IMR-90 (cell line): ENCODE results near the gene TECTB. TPM values are rescaled to one million over a fixed set of nuclear protein-coding genes. Genes with fewer than 3 reads are reported as not detected.

Experiments used
- ATAC-seq: fragments of 200-7000 bp; cut with Tn5 transposase; 2 replicates; pipeline ENCODE4 v1.9.1; 2020; ENCODE audit warnings: low read depth, mild to moderate bottlenecking, moderate library complexity
- BruUV-seq: library from RNA; stranded (reverse); fragments of 400-500 nt; replicated peaks from 2 replicates; lab custom pipeline; 2021; lab: Mats Ljungman, UMichigan
- CTCF ChIA-PET: fragments of 300-600 bp; formaldehyde crosslinking; extraction: SDS; loops from one replicate; lab custom pipeline; 2021; ENCODE audit warnings: antibody characterized with exemption; lab: Yijun Ruan, JAX
- POLR2A ChIA-PET: fragments of 300-600 bp; sonication (Branson Sonifier 250); formaldehyde crosslinking; loops from one replicate; lab custom pipeline; 2022; ENCODE audit warnings: antibody characterized with exemption; ENCODE audit not compliant: unreplicated experiment; lab: Charles Lee
- DNase-seq: peaks from one replicate; pipeline ENCODE4 v3.0.0; 2013
- H2AFZ ChIP-seq: replicated peaks from 2 replicates; pipeline ENCODE3; 2013; ENCODE audit warnings: low read length, mild to moderate bottlenecking; ENCODE audit not compliant: poor library complexity
- H2AK5ac ChIP-seq: 2 replicates; pipeline ENCODE4 v1.6.1; 2013; ENCODE audit warnings: low read depth, low read length, inconsistent platforms
- H2AK9ac ChIP-seq: replicated peaks from 2 replicates; pipeline ENCODE3; 2013; ENCODE audit warnings: mild to moderate bottlenecking, low read depth, low read length, moderate library complexity; ENCODE audit not compliant: poor library complexity
- H2BK120ac ChIP-seq: 2 replicates; pipeline ENCODE4 v1.6.1; 2013; ENCODE audit warnings: low read depth, low read length, inconsistent platforms
- H2BK15ac ChIP-seq: 3 replicates; pipeline ENCODE4 v1.6.1; 2013; ENCODE audit warnings: low read depth, low read length, inconsistent platforms
- H2BK20ac ChIP-seq: 2 replicates; pipeline ENCODE4 v1.6.1; 2013; ENCODE audit warnings: low read depth, mild to moderate bottlenecking, inconsistent platforms, low read length, moderate library complexity
- H2BK5ac ChIP-seq: 2 replicates; pipeline ENCODE4 v1.6.1; 2013; ENCODE audit warnings: mild to moderate bottlenecking, low read depth, low read length, inconsistent platforms; ENCODE audit not compliant: poor library complexity, severe bottlenecking
- H3K14ac ChIP-seq: replicated peaks from 2 replicates; pipeline ENCODE4 v1.6.1; 2013; ENCODE audit warnings: low read depth, low read length, inconsistent platforms
- H3K18ac ChIP-seq: 2 replicates; pipeline ENCODE4 v1.6.1; 2013; ENCODE audit warnings: low read depth, low read length, control low read depth
- H3K23ac ChIP-seq: 2 replicates; pipeline ENCODE4 v1.6.1; 2013; ENCODE audit warnings: low read depth, low read length, inconsistent platforms
- H3K27ac ChIP-seq: 2 replicates; pipeline ENCODE4 v1.5.1; 2013; ENCODE audit warnings: mild to moderate bottlenecking, control low read depth, low read length; ENCODE audit not compliant: insufficient read depth
- H3K27me3 ChIP-seq: 2 replicates; pipeline ENCODE4 v1.6.1; 2013; ENCODE audit warnings: low read length; ENCODE audit not compliant: control insufficient read depth, insufficient read depth
- H3K36me3 ChIP-seq: 2 replicates; pipeline ENCODE4 v1.6.1; 2013; ENCODE audit warnings: low read length, mixed read lengths; ENCODE audit not compliant: control insufficient read depth, insufficient read depth
- H3K4ac ChIP-seq: 2 replicates; pipeline ENCODE4 v1.6.1; 2013; ENCODE audit warnings: low read depth, low read length, inconsistent platforms
- H3K4me1 ChIP-seq: 2 replicates; pipeline ENCODE4 v1.6.1; 2013; ENCODE audit warnings: low read length, mixed read lengths; ENCODE audit not compliant: control insufficient read depth, insufficient read depth
- H3K4me2 ChIP-seq: 2 replicates; pipeline ENCODE4 v1.6.1; 2013; ENCODE audit warnings: low read depth, mild to moderate bottlenecking, control low read depth, low read length, moderate library complexity
- H3K4me3 ChIP-seq: 2 replicates; pipeline ENCODE4 v1.5.1; 2013; ENCODE audit warnings: low read depth, mild to moderate bottlenecking, control low read depth, low read length, moderate library complexity; ENCODE audit not compliant: insufficient read depth
- H3K56ac ChIP-seq: 2 replicates; pipeline ENCODE4 v1.6.1; 2013; ENCODE audit warnings: low read length, inconsistent platforms; ENCODE audit not compliant: insufficient read depth; ENCODE audit errors: extremely low read depth
- H3K79me1 ChIP-seq, 2 experiments: 2 replicates each; pipeline ENCODE4 v1.6.1; 2013; ENCODE audit warnings: low read length in 2 of 2, inconsistent platforms in 1 of 2, low read depth in 1 of 2
- H3K9ac ChIP-seq: 2 replicates; pipeline ENCODE4 v1.6.1; 2013; ENCODE audit warnings: low read depth, low read length, control low read depth
- H3K9me1 ChIP-seq: 2 replicates; pipeline ENCODE4 v1.6.1; 2013; ENCODE audit warnings: low read length, inconsistent platforms; ENCODE audit not compliant: insufficient read depth
- H3K9me3 ChIP-seq: 2 replicates; pipeline ENCODE4 v1.6.1; 2013; ENCODE audit warnings: low read length; ENCODE audit not compliant: control insufficient read depth, insufficient read depth
- H4K20me1 ChIP-seq: 2 replicates; pipeline ENCODE4 v1.6.1; 2013; ENCODE audit warnings: low read length, inconsistent platforms; ENCODE audit not compliant: insufficient read depth
- H4K5ac ChIP-seq: 2 replicates; pipeline ENCODE4 v1.6.1; 2013; ENCODE audit warnings: mild to moderate bottlenecking, low read depth, low read length, control low read depth
- H4K8ac ChIP-seq, 2 experiments: 2 replicates each; pipeline ENCODE4 v1.6.1; 2013; ENCODE audit warnings: low read depth in 2 of 2, low read length in 2 of 2, control low read depth in 1 of 2, inconsistent platforms in 1 of 2
- H4K91ac ChIP-seq: 2 replicates; pipeline ENCODE4 v1.6.1; 2013; ENCODE audit warnings: low read depth, low read length, inconsistent platforms; ENCODE audit not compliant: insufficient read depth
- BHLHE40 ChIP-seq: fragments of 150-350 bp; IDR thresholded peaks from 2 replicates; pipeline ENCODE4 v1.6.1; 2016; ENCODE audit warnings: mild to moderate bottlenecking, low read depth, low read length
- CEBPB ChIP-seq: IDR thresholded peaks from 2 replicates; pipeline ENCODE4 v1.6.1; 2012; ENCODE audit warnings: low read depth, low read length, improper control_type of control experiment
- CHD1 ChIP-seq: IDR thresholded peaks from 2 replicates; pipeline ENCODE4 v1.6.1; 2012; ENCODE audit warnings: low read depth, low read length, improper control_type of control experiment
- CTCF ChIP-seq: conservative IDR thresholded peaks from 2 replicates; pipeline ENCODE4 v1.5.1; 2012; ENCODE audit warnings: mild to moderate bottlenecking, low read depth, low read length, improper control_type of control experiment
- ELK1 ChIP-seq: fragments of 150-350 bp; IDR thresholded peaks from 2 replicates; pipeline ENCODE4 v1.6.1; 2016; ENCODE audit warnings: low read depth, mild to moderate bottlenecking, low read length, moderate library complexity, borderline replicate concordance
- FOS ChIP-seq: fragments of 150-350 bp; IDR thresholded peaks from 2 replicates; pipeline ENCODE4 v1.6.1; 2016; ENCODE audit warnings: low read depth, low read length
- MAFK ChIP-seq: IDR thresholded peaks from 2 replicates; pipeline ENCODE4 v1.6.1; 2012; ENCODE audit warnings: low read depth, low read length, improper control_type of control experiment
- MAZ ChIP-seq: IDR thresholded peaks from 2 replicates; pipeline ENCODE4 v1.6.1; 2012; ENCODE audit warnings: low read depth, mild to moderate bottlenecking, low read length, improper control_type of control experiment, moderate library complexity, borderline replicate concordance
- MXI1 ChIP-seq: IDR thresholded peaks from 2 replicates; pipeline ENCODE4 v1.6.1; 2012; ENCODE audit warnings: low read depth, mild to moderate bottlenecking, low read length, moderate library complexity, borderline replicate concordance
- NFE2L2 ChIP-seq: fragments of 150-350 bp; IDR thresholded peaks from 2 replicates; pipeline ENCODE4 v1.6.1; 2016; ENCODE audit warnings: low read depth, mild to moderate bottlenecking, low read length
- POLR2A ChIP-seq: IDR thresholded peaks from 2 replicates; pipeline ENCODE4 v1.6.1; 2012; ENCODE audit warnings: mild to moderate bottlenecking, low read depth, low read length
- RAD21 ChIP-seq: IDR thresholded peaks from 2 replicates; pipeline ENCODE4 v1.6.1; 2012; ENCODE audit warnings: low read length, improper control_type of control experiment
- RCOR1 ChIP-seq: IDR thresholded peaks from 2 replicates; pipeline ENCODE4 v1.6.1; 2012; ENCODE audit warnings: mild to moderate bottlenecking, low read length, improper control_type of control experiment; ENCODE audit not compliant: insufficient replicate concordance
- RFX5 ChIP-seq: IDR thresholded peaks from 2 replicates; pipeline ENCODE4 v1.8.0; 2012; ENCODE audit warnings: low read depth, mild to moderate bottlenecking, low read length, moderate library complexity
- SMC3 ChIP-seq: fragments of 150-350 bp; IDR thresholded peaks from 2 replicates; pipeline ENCODE4 v1.6.1; 2016; ENCODE audit warnings: low read depth, mild to moderate bottlenecking, antibody characterized with exemption, low read length, moderate library complexity
- USF2 ChIP-seq: fragments of 150-350 bp; IDR thresholded peaks from 2 replicates; pipeline ENCODE4 v1.6.1; 2017; ENCODE audit warnings: mild to moderate bottlenecking, antibody characterized with exemption, low read length, low read depth
- WGBS, 2 experiments: methylation state at CpG; one replicate each; pipeline versions ENCODE4 v1.1.5 to v1.1.7; 2013; ENCODE audit warnings: missing lambda C conversion rate in 2 of 2; ENCODE audit not compliant: insufficient read length in 1 of 2; ENCODE audit errors: extremely low coverage in 2 of 2; 5-methylcytosine and 5-hydroxymethylcytosine counted together
- dilution Hi-C: fragments of 300-500 bp; cut with HindIII; formaldehyde crosslinking; loops from one replicate; pipeline ENCODE4 v1.14.3; 2018; ENCODE audit warnings: low sequenced_read_pairs; ENCODE audit not compliant: unreplicated experiment
- in situ Hi-C: fragments of 300-500 bp; cut with MboI; formaldehyde crosslinking; loops from 3 replicates; pipeline ENCODE4 v1.14.3; 2019; ENCODE audit warnings: low sequenced_read_pairs, inconsistent platforms, mixed read lengths
- intact Hi-C: fragments of 100-400 bp; cut with micrococcal nuclease; formaldehyde crosslinking; loops from 2 replicates; pipeline ENCODE4 v1.10.0; 2022
- polyA plus RNA-seq, 3 experiments: library from polyadenylated mRNA; depleted of rRNA; stranded (reverse); fragments of >200 nt; gene quantifications; 2 replicates each; pipeline ENCODE4 v1.2.3, GENCODE V29; 2012; ENCODE audit warnings: low replicate concordance in 1 of 3
- total RNA-seq: library from RNA; depleted of rRNA; stranded (reverse); fragments of >200 nt; gene quantifications from 2 replicates; pipeline ENCODE4 v1.2.3, GENCODE V29; 2012

TECTB gene
- total and polyA plus RNA-seq, 2 of the 4 experiments (the other 2 are of a cell fraction) = not detected

- Histone ChIP-seq H2AK5ac (no peak overlapping the region), H4K5ac (no peak overlapping the region), H2BK15ac (no peak overlapping the region), H3K36me3 (no peaks in the 10 kb centered on the region), H3K79me1 (no peaks in the 10 kb centered on the region), H2AFZ (no peak overlapping the region), H3K9me1 (no peaks in the 10 kb centered on the region), H2BK120ac (no peak overlapping the region), H3K27ac (no peak overlapping the region), H3K4me3 (no peak overlapping the region), H3K27me3 (no peaks in the 10 kb centered on the region), H4K8ac (no peak overlapping the region), H3K56ac (no peak overlapping the region), H3K9me3 (no peaks in the 10 kb centered on the region), H2BK20ac (no peak overlapping the region), H3K4me1 (no peaks in the 10 kb centered on the region), H3K9ac (no peak overlapping the region), H3K14ac (no peak overlapping the region), H3K18ac (no peak overlapping the region), H3K4me2 (no peak overlapping the region), H2AK9ac (no peak overlapping the region), H2BK5ac (no peak overlapping the region), H4K20me1 (no peaks in the 10 kb centered on the region), H3K23ac (no peak overlapping the region), H4K91ac (no peak overlapping the region), H3K4ac (no peak overlapping the region)
- ATAC-seq (no peak), DNase-seq (no peak)
- ChIA-PET POLR2A (no interaction called here), CTCF (interaction anchor here (0.6 kb wide), 1 partner anchor 134 kb away, joined by 3 read pairs; no protein-coding TSS in a partner anchor)
- no peak for TF ChIP-seq CTCF
- no peak for TF ChIP-seq RCOR1
- TF ChIP-seq ELK1 = no peak
- no peak for TF ChIP-seq SMC3
- TF ChIP-seq POLR2A = no peak
- no peak for TF ChIP-seq RAD21
- TF ChIP-seq BHLHE40 = no peak
- TF ChIP-seq RFX5 = no peak
- TF ChIP-seq CHD1 = no peak
- no peak for TF ChIP-seq MAZ
- TF ChIP-seq CEBPB = no peak
- no peak for TF ChIP-seq USF2
- no peak for TF ChIP-seq MAFK
- TF ChIP-seq FOS = no peak
- TF ChIP-seq MXI1 = no peak
- TF ChIP-seq NFE2L2 = no peak
- no CpG with 5 or more reads among the region's 2 CpGs for WGBS, 2 experiments
- intact Hi-C loops = no loop called here
- BruUV-seq = no TSS peak
- dilution Hi-C loops = no loop called here
- in situ Hi-C loops = loop anchor here (25.0 kb wide), 1 partner anchor 1216 kb away; the partner anchor contains the start of gene ADRA2A
Measured at GRCh38 chr10:112303528-112303927, 20.3 kb downstream of the TECTB start.
